Measurements from ENCODE around the gene SFXN3. TPM values are rescaled to one million over a fixed set of nuclear protein-coding genes. Genes with fewer than 3 reads are reported as not detected.
A peak's percentile ranks its signal among the peaks of the same experiment; 100 is the strongest.

SFXN3 gene
- total RNA-seq, 2 donors from 2014 or later, result 40.8 to 51.5 TPM

GRCh38 chr10:101065481-101066145 lies 34.6 kb downstream of the SFXN3 start:
- peaks cover 29% of the 10 kb centered on the region for H3K27me3 Mint-ChIP-seq
- DNase-seq (no peak), ATAC-seq (no peak)
- H3K36me3 Mint-ChIP-seq (ENCODE audit: low read depth), result no peaks in the 10 kb centered on the region
- no peak overlapping the region for H3K27ac Mint-ChIP-seq
- peak overlapping the region; percentile 88 for H3K4me3 Mint-ChIP-seq
- peaks cover 24% of the 10 kb centered on the region for H3K4me1 Mint-ChIP-seq
- H3K9me3 ChIP-seq (ENCODE audit: control insufficient read depth, low read length, poor library complexity, severe bottlenecking), result no peaks in the 10 kb centered on the region

GRCh38 chr10:101066146-101066895 lies 35.3 kb downstream of the SFXN3 start:
- Mint-ChIP-seq H3K27ac (no peak overlapping the region), H3K27me3 (peaks cover 29% of the 10 kb centered on the region), H3K4me1 (peaks cover 22% of the 10 kb centered on the region), H3K36me3 (ENCODE audit: low read depth) (no peaks in the 10 kb centered on the region), H3K4me3 (peak overlapping the region; percentile 88)
- no peaks in the 10 kb centered on the region for H3K9me3 ChIP-seq (ENCODE audit: control insufficient read depth, low read length, poor library complexity, severe bottlenecking)
- DNase-seq (peak; percentile 20 to 36 (median 36)), ATAC-seq (peak; percentile 61)

GRCh38 chr10:101066896-101067355 lies 35.9 kb downstream of the SFXN3 start:
- DNase-seq (no peak), ATAC-seq (no peak)
- no peaks in the 10 kb centered on the region for H3K9me3 ChIP-seq (ENCODE audit: control insufficient read depth, low read length, poor library complexity, severe bottlenecking)
- peaks cover 20% of the 10 kb centered on the region for H3K4me1 Mint-ChIP-seq
- H3K27ac Mint-ChIP-seq, result no peak overlapping the region
- no peaks in the 10 kb centered on the region for H3K36me3 Mint-ChIP-seq (ENCODE audit: low read depth)
- H3K4me3 Mint-ChIP-seq, result peak overlapping the region; percentile 88
- peaks cover 36% of the 10 kb centered on the region for H3K27me3 Mint-ChIP-seq

- ATAC-seq (peak; percentile 78), DNase-seq (peak; percentile 53 to 63 (median 56))
- Mint-ChIP-seq H3K27ac (no peak overlapping the region), H3K36me3 (ENCODE audit: low read depth) (no peaks in the 10 kb centered on the region), H3K4me3 (peak overlapping the region; percentile 88), H3K4me1 (peaks cover 21% of the 10 kb centered on the region), H3K27me3 (peaks cover 41% of the 10 kb centered on the region)
- H3K9me3 ChIP-seq (ENCODE audit: control insufficient read depth, low read length, poor library complexity, severe bottlenecking), result no peaks in the 10 kb centered on the region
Measured at GRCh38 chr10:101067356-101068083, 36.5 kb downstream of the SFXN3 start.

- Mint-ChIP-seq H3K4me3 (no peak overlapping the region), H3K27ac (no peak overlapping the region), H3K4me1 (peaks cover 18% of the 10 kb centered on the region), H3K27me3 (peaks cover 49% of the 10 kb centered on the region), H3K36me3 (ENCODE audit: low read depth) (peaks cover 7% of the 10 kb centered on the region)
- H3K9me3 ChIP-seq (ENCODE audit: control insufficient read depth, low read length, poor library complexity, severe bottlenecking), result no peaks in the 10 kb centered on the region
- DNase-seq (no peak), ATAC-seq (no peak)
Measured at GRCh38 chr10:101069441-101069840, 38.4 kb downstream of the SFXN3 start.

- no peak for DNase-seq
- H3K4me1 Mint-ChIP-seq, result peaks cover 18% of the 10 kb centered on the region
- peaks cover 7% of the 10 kb centered on the region for H3K36me3 Mint-ChIP-seq (ENCODE audit: low read depth)
- H3K4me3 Mint-ChIP-seq, result no peak overlapping the region
- H3K27ac Mint-ChIP-seq, result no peak overlapping the region
- H3K27me3 Mint-ChIP-seq, result peaks cover 46% of the 10 kb centered on the region
- H3K9me3 ChIP-seq (ENCODE audit: control insufficient read depth, low read length, poor library complexity, severe bottlenecking), result no peaks in the 10 kb centered on the region
- no peak for ATAC-seq
Measured at GRCh38 chr10:101070098-101070497, 39.1 kb downstream of the SFXN3 start.

GRCh38 chr10:101071267-101071884 lies 40.3 kb downstream of the SFXN3 start:
- Mint-ChIP-seq H3K4me1 (peaks cover 16% of the 10 kb centered on the region), H3K27ac (no peak overlapping the region), H3K36me3 (ENCODE audit: low read depth) (peaks cover 7% of the 10 kb centered on the region), H3K4me3 (no peak overlapping the region), H3K27me3 (peaks cover 46% of the 10 kb centered on the region)
- ATAC-seq (peak; percentile 42), DNase-seq (no peak)
- no peaks in the 10 kb centered on the region for H3K9me3 ChIP-seq (ENCODE audit: control insufficient read depth, low read length, poor library complexity, severe bottlenecking)

GRCh38 chr10:101071885-101072433 lies 40.9 kb downstream of the SFXN3 start:
- H3K27me3 Mint-ChIP-seq, result peaks cover 52% of the 10 kb centered on the region
- H3K4me3 Mint-ChIP-seq, result no peak overlapping the region
- no peak for DNase-seq
- H3K9me3 ChIP-seq (ENCODE audit: control insufficient read depth, low read length, poor library complexity, severe bottlenecking), result no peaks in the 10 kb centered on the region
- peaks cover 16% of the 10 kb centered on the region for H3K4me1 Mint-ChIP-seq
- no peak for ATAC-seq
- peaks cover 7% of the 10 kb centered on the region for H3K36me3 Mint-ChIP-seq (ENCODE audit: low read depth)
- no peak overlapping the region for H3K27ac Mint-ChIP-seq

GRCh38 chr10:101072923-101073322 lies 41.9 kb downstream of the SFXN3 start:
- DNase-seq (no peak), ATAC-seq (no peak)
- Mint-ChIP-seq H3K27me3 (peaks cover 54% of the 10 kb centered on the region), H3K4me3 (no peak overlapping the region), H3K36me3 (ENCODE audit: low read depth) (peaks cover 7% of the 10 kb centered on the region), H3K27ac (no peak overlapping the region), H3K4me1 (peaks cover 9% of the 10 kb centered on the region)
- H3K9me3 ChIP-seq (ENCODE audit: control insufficient read depth, low read length, poor library complexity, severe bottlenecking), result no peaks in the 10 kb centered on the region

GRCh38 chr10:101073631-101074030 lies 42.6 kb downstream of the SFXN3 start:
- H3K4me1 Mint-ChIP-seq, result peaks cover 9% of the 10 kb centered on the region
- no peak overlapping the region for H3K27ac Mint-ChIP-seq
- no peak for ATAC-seq
- no peaks in the 10 kb centered on the region for H3K9me3 ChIP-seq (ENCODE audit: control insufficient read depth, low read length, poor library complexity, severe bottlenecking)
- peaks cover 9% of the 10 kb centered on the region for H3K36me3 Mint-ChIP-seq (ENCODE audit: low read depth)
- DNase-seq, result no peak
- no peak overlapping the region for H3K4me3 Mint-ChIP-seq
- H3K27me3 Mint-ChIP-seq, result peaks cover 61% of the 10 kb centered on the region

GRCh38 chr10:101075775-101076174 lies 44.7 kb downstream of the SFXN3 start:
- H3K9me3 ChIP-seq (ENCODE audit: control insufficient read depth, low read length, poor library complexity, severe bottlenecking), result no peaks in the 10 kb centered on the region
- Mint-ChIP-seq H3K27ac (no peak overlapping the region), H3K4me1 (peaks cover 9% of the 10 kb centered on the region), H3K27me3 (peaks cover 75% of the 10 kb centered on the region), H3K36me3 (ENCODE audit: low read depth) (peaks cover 12% of the 10 kb centered on the region), H3K4me3 (no peak overlapping the region)
- DNase-seq (no peak), ATAC-seq (no peak)

GRCh38 chr10:101076630-101077029 lies 45.6 kb downstream of the SFXN3 start:
- H3K4me1 Mint-ChIP-seq, result peaks cover 7% of the 10 kb centered on the region
- peaks cover 12% of the 10 kb centered on the region for H3K36me3 Mint-ChIP-seq (ENCODE audit: low read depth)
- H3K4me3 Mint-ChIP-seq, result no peak overlapping the region
- H3K27me3 Mint-ChIP-seq, result peaks cover 75% of the 10 kb centered on the region
- DNase-seq (no peak), ATAC-seq (no peak)
- H3K27ac Mint-ChIP-seq, result no peak overlapping the region
- H3K9me3 ChIP-seq (ENCODE audit: control insufficient read depth, low read length, poor library complexity, severe bottlenecking), result no peaks in the 10 kb centered on the region

Measured in T-helper 17 cell (primary cell).